T-cell (primary cell): Measurements from ENCODE around the gene ASF1B. TPM values are rescaled to one million over a fixed set of nuclear protein-coding genes. Genes with fewer than 3 reads are reported as not detected.
A peak's percentile ranks its signal among the peaks of the same experiment; 100 is the strongest.
"Not testable (repeated sequence)": the region's sequence is repeated elsewhere in the genome, so short reads cannot be mapped to it uniquely, and the experiment has no call there.

ENCODE experiments used
- ATAC-seq, 4 experiments: fragments of 200-7000 bp in 3 of 4; fragments of 150-1000 bp in 1 of 4; cut with Tn5 transposase; replicated peaks in 1 of 4; 1 replicate in 3 of 4; 2 replicates in 1 of 4; pipeline ENCODE4 v1.10.0; 2021; ENCODE audit warnings: moderate library complexity in 3 of 4, mild to moderate bottlenecking in 2 of 4, moderate number of reproducible peaks in 1 of 4
- CTCF ChIA-PET, 2 donors: fragments of 300-600 bp; sonication (Branson Sonifier 250); formaldehyde crosslinking; loops; one replicate each; lab custom pipeline; 2022; ENCODE audit warnings: antibody characterized with exemption in 2 of 2; lab: Charles Lee
- POLR2A ChIA-PET, 2 donors: fragments of 300-600 bp; sonication (Branson Sonifier 250); formaldehyde crosslinking; loops; one replicate each; lab custom pipeline; 2022; ENCODE audit warnings: antibody characterized with exemption in 2 of 2; lab: Charles Lee
- DNase-seq, 35 experiments: peaks; one replicate each; pipeline versions ENCODE4 v3.0.0 to v3.0.0-alpha.2; 2013 to 2023
- H3K27ac ChIP-seq: one replicate; pipeline ENCODE4 v1.5.1; 2013; ENCODE audit warnings: low read length
- H3K27me3 ChIP-seq, 2 experiments: replicated peaks in 1 of 2; 1 replicate in 1 of 2; 2 replicates in 1 of 2; pipeline versions ENCODE4 v1.6.1 to v1.7.0; 2013; ENCODE audit warnings: low read length in 1 of 2, mixed read lengths in 1 of 2; ENCODE audit not compliant: control insufficient read depth in 2 of 2, insufficient read depth in 2 of 2; ENCODE audit errors: extremely low read depth in 1 of 2
- H3K36me3 ChIP-seq, 2 donors: 1 replicate in 1 of 2; 2 replicates in 1 of 2; pipeline versions ENCODE4 v1.6.1 to v1.7.0; 2013; ENCODE audit warnings: low read length in 1 of 2; ENCODE audit not compliant: control insufficient read depth in 2 of 2, insufficient read depth in 1 of 2; ENCODE audit errors: extremely low read depth in 1 of 2
- H3K4me1 ChIP-seq, 2 experiments: 1 replicate in 1 of 2; 2 replicates in 1 of 2; pipeline versions ENCODE4 v1.6.1 to v1.7.0; 2013; ENCODE audit warnings: low read length in 2 of 2, mixed read lengths in 1 of 2; ENCODE audit not compliant: insufficient read depth in 2 of 2, control insufficient read depth in 1 of 2; ENCODE audit errors: extremely low read depth in 1 of 2
- H3K4me3 ChIP-seq, 2 donors: 1 replicate in 1 of 2; 2 replicates in 1 of 2; pipeline versions ENCODE4 v1.5.1 to v1.7.0; 2013; ENCODE audit warnings: mild to moderate bottlenecking in 2 of 2, low read length in 1 of 2, moderate library complexity in 1 of 2; ENCODE audit not compliant: control insufficient read depth in 1 of 2; ENCODE audit errors: extremely low read depth in 1 of 2
- H3K9me3 ChIP-seq: 2 replicates; pipeline ENCODE4 v1.7.0; 2013
- H3K27ac Mint-ChIP-seq, 2 donors: one replicate each; pipeline ENCODE4 v1.8.0; 2020 to 2021; ENCODE audit warnings: mild to moderate bottlenecking in 2 of 2, mixed read lengths in 2 of 2
- H3K27me3 Mint-ChIP-seq, 2 donors: one replicate each; pipeline ENCODE4 v1.8.0; 2021 to 2022; ENCODE audit warnings: mixed read lengths in 2 of 2
- H3K36me3 Mint-ChIP-seq: one replicate; pipeline ENCODE4 v1.8.0; 2021; ENCODE audit warnings: mixed read lengths
- H3K4me1 Mint-ChIP-seq, 3 donors: one replicate each; pipeline ENCODE4 v1.8.0; 2020 to 2022; ENCODE audit warnings: mixed read lengths in 3 of 3, mild to moderate bottlenecking in 1 of 3
- H3K4me3 Mint-ChIP-seq, 3 donors: one replicate each; pipeline ENCODE4 v1.8.0; 2020 to 2022; ENCODE audit warnings: mild to moderate bottlenecking in 3 of 3, mixed read lengths in 3 of 3, moderate library complexity in 3 of 3
- H3K9me3 Mint-ChIP-seq, 3 donors: one replicate each; pipeline ENCODE4 v1.8.0; 2020 to 2022; ENCODE audit warnings: mixed read lengths in 3 of 3
- WGBS: methylation state at CpG from one replicate; pipeline ENCODE4 v1.1.5; 2013; ENCODE audit warnings: missing lambda C conversion rate; ENCODE audit not compliant: insufficient coverage; 5-methylcytosine and 5-hydroxymethylcytosine counted together
- total RNA-seq, 35 experiments: library from RNA in 6 of 35; stranded (reverse) in 6 of 35; fragments of 120-200 nt in 1 of 35; gene quantifications; one replicate each; pipeline versions ENCODE4 v1.2.1 to v1.2.4 and lab custom pipeline; 2013 to 2026

The ASF1B gene
- total RNA-seq (1 to 10 TPM; 2.6 to 4.4 (median 3.3) TPM), total RNA-seq (lab: John Stamatoyannopoulos, UW) (0.49 to 31.6 (median 2.1) reads per million in 29 experiments)
- total RNA-seq (2013), result 2.0 TPM

- WGBS, result under 1% methylated on average over 78 of the region's 78 CpGs
- ChIA-PET CTCF (interaction anchor here (0.5 to 1.8 kb wide), 42 partner anchors 10 to 382 kb away, joined by 3 to 25 read pairs (median 4); partner anchors contain the start of genes ADGRE5 (in 1 of the 2), DNAJB1 (in 1 of the 2) and PKN1 (in 1 of the 2)), POLR2A (interaction anchor here in 1 of 2 donors (1.0 to 1.7 kb wide), 3 partner anchors 105 to 389 kb away, joined by 4 to 10 read pairs (median 6); partner anchors contain the start of genes IL27RA and RFX1)
- Histone ChIP-seq H3K9me3 (no peaks in the 10 kb centered on the region), H3K4me3 (peak within 1 kb of the TSS; percentile 65 to 75), H3K27ac (peak within 1 kb of the TSS; percentile 85), H3K36me3 (peaks cover 0 to 6% of the 10 kb centered on the region in 2 donors), H3K4me1 (peaks cover 4 to 38% of the 10 kb centered on the region in 2 experiments), H3K27me3 (no peaks in the 10 kb centered on the region)
- Mint-ChIP-seq H3K27me3 (no peaks in the 10 kb centered on the region), H3K36me3 (peaks cover 4% of the 10 kb centered on the region), H3K27ac (peak within 1 kb of the TSS; percentile 90 to 92), H3K4me3 (peak within 1 kb of the TSS; percentile 75 to 87 (median 82)), H3K9me3 (no peaks in the 10 kb centered on the region), H3K4me1 (peaks cover 22 to 33% (median 30%) of the 10 kb centered on the region in 3 donors)
- ATAC-seq (peak; percentile 82 to 85 (median 84)), DNase-seq (peak; percentile 93 to 99 (median 97))
Observed at GRCh38 chr19:14136509-14137281, at the start of gene ASF1B. TSS of gene ASF1B (minus strand) at chr19:14136589. CDS start at chr19:14136456, 133 bp downstream.

- H3K36me3 Mint-ChIP-seq, ATAC-seq, H3K4me3 ChIP-seq, H3K4me1 ChIP-seq, H3K27me3 Mint-ChIP-seq, CTCF ChIA-PET, H3K9me3 ChIP-seq, H3K27ac ChIP-seq, H3K36me3 ChIP-seq, H3K9me3 Mint-ChIP-seq, POLR2A ChIA-PET, H3K4me3 Mint-ChIP-seq, H3K27ac Mint-ChIP-seq, H3K27me3 ChIP-seq, DNase-seq: not testable (repeated sequence)
- WGBS, result no CpG with 5 or more reads among the region's 1 CpG
- H3K4me1 Mint-ChIP-seq, result peaks cover 5 to 11% (median 9%) of the 10 kb centered on the region in 3 donors
Observed at GRCh38 chr19:14185691-14186090, 49.3 kb upstream of the ASF1B start.

- no peak for ATAC-seq
- Mint-ChIP-seq H3K4me1 (peaks cover under 1 to 11% (median 4%) of the 10 kb centered on the region in 3 donors), H3K27me3 (no peaks in the 10 kb centered on the region), H3K27ac (peak overlapping the region in 1 of 2 donors; percentile 31), H3K9me3 (no peaks in the 10 kb centered on the region), H3K4me3 (no peak overlapping the region), H3K36me3 (no peaks in the 10 kb centered on the region)
- POLR2A ChIA-PET, result no interaction called here
- H3K9me3 ChIP-seq, result no peaks in the 10 kb centered on the region
- H3K4me1 ChIP-seq, result peaks cover 0 to 3% of the 10 kb centered on the region in 2 experiments
- peaks cover 0 to 7% of the 10 kb centered on the region in 2 donors for H3K36me3 ChIP-seq
- H3K27ac ChIP-seq, result no peak overlapping the region
- CTCF ChIA-PET, result no interaction called here
- no peaks in the 10 kb centered on the region for H3K27me3 ChIP-seq
- WGBS, result 97% methylated on average over 4 of the region's 5 CpGs
- H3K4me3 ChIP-seq, result no peak overlapping the region
- no peak for DNase-seq
Observed at GRCh38 chr19:14185158-14185557, 48.8 kb upstream of the ASF1B start.

GRCh38 chr19:14183741-14184350, 47.5 kb upstream of the ASF1B start:
- Histone ChIP-seq H3K36me3 (peaks cover 0 to 7% of the 10 kb centered on the region in 2 donors), H3K27me3 (no peaks in the 10 kb centered on the region), H3K27ac (no peak overlapping the region), H3K4me1 (no peaks in the 10 kb centered on the region), H3K9me3 (no peaks in the 10 kb centered on the region), H3K4me3 (no peak overlapping the region)
- Mint-ChIP-seq H3K4me3 (no peak overlapping the region), H3K9me3 (no peaks in the 10 kb centered on the region), H3K36me3 (no peaks in the 10 kb centered on the region), H3K27ac (no peak overlapping the region), H3K27me3 (no peaks in the 10 kb centered on the region), H3K4me1 (peaks cover 0 to 9% (median 4%) of the 10 kb centered on the region in 3 donors)
- DNase-seq (no peak), ATAC-seq (no peak)
- CTCF ChIA-PET, result interaction anchor here (0.6 to 0.7 kb wide), 2 partner anchors 125 to 267 kb away, joined by 3 to 5 read pairs; no protein-coding TSS in a partner anchor
- WGBS, result 87% methylated on average over 6 of the region's 14 CpGs
- POLR2A ChIA-PET, result interaction anchor here in 1 of 2 donors (0.6 kb wide), 1 partner anchor 9 kb away, joined by 4 read pairs; no protein-coding TSS in a partner anchor

- ATAC-seq, result no peak
- Mint-ChIP-seq H3K4me1 (peaks cover 0 to 6% (median 4%) of the 10 kb centered on the region in 3 donors), H3K27ac (no peak overlapping the region), H3K36me3 (no peaks in the 10 kb centered on the region), H3K9me3 (no peaks in the 10 kb centered on the region), H3K4me3 (no peak overlapping the region), H3K27me3 (no peaks in the 10 kb centered on the region)
- DNase-seq, result no peak
- no peaks in the 10 kb centered on the region for H3K27me3 ChIP-seq
- ChIA-PET CTCF (interaction anchor here in 1 of 2 donors (0.5 kb wide), 1 partner anchor 111 kb away, joined by 6 read pairs; no protein-coding TSS in a partner anchor), POLR2A (no interaction called here)
- no peaks in the 10 kb centered on the region for H3K4me1 ChIP-seq
- no peaks in the 10 kb centered on the region for H3K9me3 ChIP-seq
- peaks cover 0 to 9% of the 10 kb centered on the region in 2 donors for H3K36me3 ChIP-seq
- no peak overlapping the region for H3K4me3 ChIP-seq
- H3K27ac ChIP-seq, result no peak overlapping the region
- WGBS, result 87% methylated on average over 3 of the region's 8 CpGs
Observed at GRCh38 chr19:14182476-14182875, 46.1 kb upstream of the ASF1B start.

GRCh38 chr19:14181906-14182305, 45.5 kb upstream of the ASF1B start:
- Mint-ChIP-seq H3K36me3 (peaks cover 5% of the 10 kb centered on the region), H3K27me3 (no peaks in the 10 kb centered on the region), H3K27ac (no peak overlapping the region), H3K9me3 (no peaks in the 10 kb centered on the region), H3K4me1 (peaks cover 0 to 6% (median 4%) of the 10 kb centered on the region in 3 donors), H3K4me3 (no peak overlapping the region)
- H3K27ac ChIP-seq, result no peak overlapping the region
- DNase-seq (no peak), ATAC-seq (no peak)
- peaks cover 0 to 14% of the 10 kb centered on the region in 2 donors for H3K36me3 ChIP-seq
- POLR2A ChIA-PET, result no interaction called here
- CTCF ChIA-PET, result no interaction called here
- H3K4me3 ChIP-seq, result no peak overlapping the region
- H3K27me3 ChIP-seq, result no peaks in the 10 kb centered on the region
- 100% methylated on average over 3 of the region's 6 CpGs for WGBS
- H3K4me1 ChIP-seq, result no peaks in the 10 kb centered on the region
- no peaks in the 10 kb centered on the region for H3K9me3 ChIP-seq
